HL-60/S4 (cell line): ENCODE results near the gene RASA3.
"Not testable (repeated sequence)": the region's sequence is repeated elsewhere in the genome, so short reads cannot be mapped to it uniquely, and the experiment has no call there.

Experiments
- in situ Hi-C: fragments of 300-500 bp; cut with MboI; formaldehyde crosslinking; loops from 2 replicates; pipeline ENCODE4 v1.14.3; 2022; ENCODE audit warnings: low sequenced_read_pairs

RASA3 gene

GRCh38 chr13:114155926-114156883, 23.8 kb upstream of the RASA3 start:
- in situ Hi-C loops: no loop called here

GRCh38 chr13:114155320-114155719, 22.9 kb upstream of the RASA3 start:
- in situ Hi-C loops: no loop called here

- in situ Hi-C loops: no loop called here
Observed at GRCh38 chr13:114154476-114154875, 22.1 kb upstream of the RASA3 start.

- in situ Hi-C loops: no loop called here
Observed at GRCh38 chr13:114153485-114154080, 21.2 kb upstream of the RASA3 start.

GRCh38 chr13:114152831-114153371, 20.5 kb upstream of the RASA3 start:
- in situ Hi-C loops: no loop called here

- in situ Hi-C loops: no loop called here
Observed at GRCh38 chr13:114152285-114152645, 19.8 kb upstream of the RASA3 start.

- in situ Hi-C loops: no loop called here
Observed at GRCh38 chr13:114151565-114152284, 19.3 kb upstream of the RASA3 start.

GRCh38 chr13:114151031-114151430, 18.6 kb upstream of the RASA3 start:
- in situ Hi-C loops: no loop called here

GRCh38 chr13:114149774-114150740, 17.6 kb upstream of the RASA3 start:
- in situ Hi-C loops: no loop called here

- in situ Hi-C loops: not testable (repeated sequence)
Observed at GRCh38 chr13:114148886-114149285, 16.5 kb upstream of the RASA3 start.

- in situ Hi-C loops: no loop called here
Observed at GRCh38 chr13:114148521-114148855, 16.1 kb upstream of the RASA3 start.

- in situ Hi-C loops: no loop called here
Observed at GRCh38 chr13:114147803-114148520, 15.5 kb upstream of the RASA3 start.

GRCh38 chr13:114146629-114147028, 14.2 kb upstream of the RASA3 start:
- in situ Hi-C loops: no loop called here

GRCh38 chr13:114146173-114146572, 13.8 kb upstream of the RASA3 start:
- in situ Hi-C loops: no loop called here

- in situ Hi-C loops: no loop called here
Observed at GRCh38 chr13:114145722-114146121, 13.3 kb upstream of the RASA3 start.

- in situ Hi-C loops: no loop called here
Observed at GRCh38 chr13:114145256-114145655, 12.8 kb upstream of the RASA3 start.

GRCh38 chr13:114144606-114145244, 12.3 kb upstream of the RASA3 start:
- in situ Hi-C loops: no loop called here

GRCh38 chr13:114143806-114144605, 11.6 kb upstream of the RASA3 start:
- in situ Hi-C loops: no loop called here
